22Rv1 (cell line): ENCODE measurements around the gene DLD.

Experiments
- H3K27ac ChIP-seq: fragments of 450-650 bp; 2 replicates; pipeline ENCODE4 v1.5.1; 2017
- CTCF ChIP-seq: fragments of 450-650 bp; IDR thresholded peaks from 2 replicates; pipeline ENCODE4 v1.5.1; 2017; ENCODE audit warnings: mild to moderate bottlenecking
- ZFX ChIP-seq: fragments of 450-650 bp; IDR thresholded peaks from 2 replicates; pipeline ENCODE4 v1.6.1; 2017; ENCODE audit warnings: antibody characterized with exemption, borderline replicate concordance

Gene DLD

GRCh38 chr7:107966711-107967110 lies 75.7 kb downstream of the DLD start:
- peak overlapping the region; percentile 21; the same call in 1 of the 2 replicates for H3K27ac ChIP-seq
- TF ChIP-seq CTCF (peak; percentile 28), ZFX (no peak)

DNA sequence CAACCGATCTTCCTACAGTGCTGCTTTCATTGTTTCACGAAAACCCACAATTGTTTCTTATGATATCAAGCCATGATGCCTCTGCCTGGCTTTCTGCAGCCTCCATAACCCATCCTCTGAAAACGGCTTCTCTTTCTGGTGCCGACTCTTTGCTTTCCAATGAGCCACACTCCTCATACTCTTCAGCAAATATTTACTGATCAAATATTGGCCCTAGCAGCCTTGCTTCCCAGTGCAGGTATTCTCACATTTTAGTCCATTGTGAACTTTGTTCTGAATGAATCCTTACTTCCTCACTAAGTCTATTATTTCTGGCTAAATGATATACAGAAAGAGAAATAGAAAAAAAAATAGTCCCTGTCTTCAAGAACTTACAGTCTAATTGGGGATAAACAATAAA lies 76.4 kb downstream of the DLD start:
- TF ChIP-seq ZFX (no peak), CTCF (no peak)
- H3K27ac ChIP-seq: peak overlapping the region; percentile 21

DNA sequence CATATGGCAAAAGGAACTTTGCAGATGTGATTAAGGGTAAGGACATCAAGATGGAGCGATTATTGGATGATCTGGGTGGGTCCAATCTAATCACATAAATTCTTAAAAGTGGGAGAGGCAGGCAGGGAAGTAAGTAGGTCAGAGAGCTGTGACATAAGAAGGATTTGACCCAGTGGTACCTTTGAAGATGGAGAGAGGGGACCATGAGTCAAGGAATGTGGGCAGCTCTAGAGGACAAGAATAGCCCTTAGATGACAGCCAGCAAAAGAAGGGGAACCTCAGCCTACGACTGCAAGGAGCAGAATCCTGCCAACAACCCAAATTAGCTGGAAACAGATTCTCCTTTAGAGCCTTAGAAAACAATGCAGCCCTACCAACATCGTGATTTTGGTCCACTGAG lies 77.5 kb downstream of the DLD start:
- TF ChIP-seq ZFX (no peak), CTCF (no peak)
- no peak overlapping the region; the same call in 1 of the 2 replicates for H3K27ac ChIP-seq

DNA sequence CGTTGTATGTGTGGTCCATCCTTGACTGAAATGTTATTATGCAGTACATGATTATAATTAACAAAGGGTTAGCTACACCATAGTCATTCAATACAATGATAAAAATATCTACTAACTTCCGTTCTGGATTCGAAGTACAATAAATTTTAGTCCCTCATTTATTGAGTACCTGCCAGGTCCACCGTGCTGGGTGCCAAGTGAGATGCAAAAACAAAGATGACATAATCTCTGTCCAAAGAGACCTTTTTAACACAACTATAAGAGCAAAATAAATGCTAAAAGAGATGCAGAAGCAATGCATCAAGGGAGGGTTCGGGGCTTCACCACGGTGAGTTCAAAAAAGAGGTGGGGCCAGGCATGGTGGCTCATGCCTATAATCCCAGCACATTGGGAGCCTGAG lies 78.9 kb downstream of the DLD start:
- TF ChIP-seq CTCF (no peak), ZFX (no peak)

More for the DNA sequence above, 78.9 kb downstream of the DLD start:
- H3K27ac ChIP-seq: no peak overlapping the region
